ENCODE measurements around the gene PSMF1. TPM values are rescaled to one million over a fixed set of nuclear protein-coding genes. Genes with fewer than 3 reads are reported as not detected.

Gene PSMF1
- total RNA-seq, 2 donors from 2014 or later = 32.9 to 53.1 TPM

- Histone ChIP-seq H3K9me3 (no peaks in the 10 kb centered on the region), H3K27me3 (no peaks in the 10 kb centered on the region), H3K36me3 (replicated peaks in 1 of 2; ENCODE audit: insufficient read depth in 1 of 2, low read depth in 2 of 2) (no peaks in the 10 kb centered on the region), H3K4me3 (no peak overlapping the region), H3K27ac (no peak overlapping the region), H3K4me1 (no peaks in the 10 kb centered on the region)
- intact Hi-C loops (cut with DNase I) = no loop called here
- ATAC-seq = no peak
- WGBS, 2 donors = 81 to 95% methylated on average over 4 to 6 of the region's 6 CpGs
- no peak for TF ChIP-seq POLR2A (IDR thresholded peaks at IDR 0.05)
- TF ChIP-seq CTCF (IDR thresholded peaks at IDR 0.05) = no peak
- no peak for DNase-seq
These were observed 23.7 kb upstream of the PSMF1 start for GRCh38 chr20:1094751-1095150.

GRCh38 chr20:1101533-1101932 lies 16.9 kb upstream of the PSMF1 start:
- DNase-seq (no peak), ATAC-seq (no peak)
- TF ChIP-seq POLR2A (IDR thresholded peaks at IDR 0.05) (no peak), CTCF (IDR thresholded peaks at IDR 0.05) (no peak)
- Histone ChIP-seq H3K36me3 (replicated peaks in 1 of 2; ENCODE audit: insufficient read depth in 1 of 2, low read depth in 2 of 2) (no peaks in the 10 kb centered on the region), H3K27ac (no peak overlapping the region), H3K9me3 (no peaks in the 10 kb centered on the region), H3K27me3 (no peaks in the 10 kb centered on the region), H3K4me3 (no peak overlapping the region), H3K4me1 (no peaks in the 10 kb centered on the region)
- intact Hi-C loops (cut with DNase I) = no loop called here

GRCh38 chr20:1102016-1102415 lies 16.4 kb upstream of the PSMF1 start:
- no peaks in the 10 kb centered on the region for H3K4me1 ChIP-seq
- no peaks in the 10 kb centered on the region for H3K36me3 ChIP-seq (replicated peaks in 1 of 2; ENCODE audit: insufficient read depth in 1 of 2, low read depth in 2 of 2)
- intact Hi-C loops (cut with DNase I) = no loop called here
- TF ChIP-seq POLR2A (IDR thresholded peaks at IDR 0.05) = no peak
- TF ChIP-seq CTCF (IDR thresholded peaks at IDR 0.05) = no peak
- no peak overlapping the region for H3K27ac ChIP-seq
- no peaks in the 10 kb centered on the region for H3K9me3 ChIP-seq
- no peak for ATAC-seq
- no peaks in the 10 kb centered on the region for H3K27me3 ChIP-seq
- no peak for DNase-seq
- H3K4me3 ChIP-seq = no peak overlapping the region

- Histone ChIP-seq H3K36me3 (replicated peaks in 1 of 2; ENCODE audit: insufficient read depth in 1 of 2, low read depth in 2 of 2) (no peaks in the 10 kb centered on the region), H3K27me3 (no peaks in the 10 kb centered on the region), H3K9me3 (no peaks in the 10 kb centered on the region), H3K27ac (no peak overlapping the region), H3K4me1 (no peaks in the 10 kb centered on the region), H3K4me3 (no peak overlapping the region)
- TF ChIP-seq POLR2A (IDR thresholded peaks at IDR 0.05) (no peak), CTCF (IDR thresholded peaks at IDR 0.05) (no peak)
- ATAC-seq (no peak), DNase-seq (no peak)
- 57 to 69% methylated on average over 3 of the region's 3 CpGs for WGBS, 2 donors
- intact Hi-C loops (cut with DNase I) = no loop called here
These were observed 14.7 kb upstream of the PSMF1 start for GRCh38 chr20:1103751-1104150.

GRCh38 chr20:1105599-1106194 lies 12.7 kb upstream of the PSMF1 start:
- TF ChIP-seq POLR2A (IDR thresholded peaks at IDR 0.05) (no peak), CTCF (IDR thresholded peaks at IDR 0.05) (no peak)
- intact Hi-C loops (cut with DNase I) = no loop called here
- H3K36me3 ChIP-seq (replicated peaks in 1 of 2; ENCODE audit: insufficient read depth in 1 of 2, low read depth in 2 of 2) = no peaks in the 10 kb centered on the region
- H3K9me3 ChIP-seq = no peaks in the 10 kb centered on the region
- no peak overlapping the region for H3K27ac ChIP-seq
- no peaks in the 10 kb centered on the region for H3K27me3 ChIP-seq
- no peaks in the 10 kb centered on the region for H3K4me1 ChIP-seq
- no peak overlapping the region for H3K4me3 ChIP-seq
- ATAC-seq (no peak), DNase-seq (no peak)
- 87 to 92% methylated on average over 5 to 6 of the region's 6 CpGs for WGBS, 2 donors
